Osteocyte (in vitro differentiated cells): ENCODE results near the gene CAP2. TPM values are rescaled to one million over a fixed set of nuclear protein-coding genes. Genes with fewer than 3 reads are reported as not detected.

Experiments used
- DNase-seq: peaks from one replicate; pipeline ENCODE4 v3.0.0; 2021; ENCODE audit warnings: mixed read lengths; ENCODE audit not compliant: unreplicated experiment; ENCODE audit errors: extremely low spot score
- H3K27ac Mint-ChIP-seq: one replicate; pipeline ENCODE4 v1.8.0; 2021; ENCODE audit warnings: mild to moderate bottlenecking, mixed read lengths; ENCODE audit not compliant: unreplicated experiment
- H3K27me3 Mint-ChIP-seq: one replicate; pipeline ENCODE4 v1.8.0; 2021; ENCODE audit warnings: mixed read lengths; ENCODE audit not compliant: unreplicated experiment
- H3K36me3 Mint-ChIP-seq: one replicate; pipeline ENCODE4 v1.8.0; 2021; ENCODE audit warnings: mixed read lengths; ENCODE audit not compliant: unreplicated experiment
- H3K4me1 Mint-ChIP-seq: one replicate; pipeline ENCODE4 v1.8.0; 2021; ENCODE audit warnings: mixed read lengths; ENCODE audit not compliant: unreplicated experiment
- H3K4me3 Mint-ChIP-seq: one replicate; pipeline ENCODE4 v1.8.0; 2021; ENCODE audit warnings: mild to moderate bottlenecking, moderate library complexity, mixed read lengths; ENCODE audit not compliant: unreplicated experiment
- H3K9me3 Mint-ChIP-seq: one replicate; pipeline ENCODE4 v1.8.0; 2021; ENCODE audit warnings: mixed read lengths; ENCODE audit not compliant: unreplicated experiment
- CTCF ChIP-seq: fragments of 200-600 bp; sonication (generic); IDR thresholded peaks from 2 replicates; pipeline ENCODE4 v1.5.0; 2021; ENCODE audit warnings: antibody characterized with exemption, mild to moderate bottlenecking, moderate library complexity
- total RNA-seq: library from RNA; stranded (reverse); gene quantifications from 2 replicates; pipeline ENCODE4 v1.2.1, GENCODE V29; 2021

Gene CAP2
- total RNA-seq, 1 donor from 2014 or later, result 71.8 TPM

GRCh38 chr6:17601386-17601703 is 207.9 kb downstream of the CAP2 start:
- no peaks in the 10 kb centered on the region for H3K27me3 Mint-ChIP-seq
- H3K36me3 Mint-ChIP-seq, result peaks cover 28% of the 10 kb centered on the region
- H3K4me3 Mint-ChIP-seq, result peak overlapping the region; percentile 80
- peaks cover 35% of the 10 kb centered on the region for H3K4me1 Mint-ChIP-seq
- H3K9me3 Mint-ChIP-seq, result peaks cover 6% of the 10 kb centered on the region
- no peak for TF ChIP-seq CTCF
- H3K27ac Mint-ChIP-seq, result peak overlapping the region; percentile 66
- DNase-seq, result no peak

- Mint-ChIP-seq H3K9me3 (no peaks in the 10 kb centered on the region), H3K27ac (no peak overlapping the region), H3K4me1 (peaks cover 27% of the 10 kb centered on the region), H3K36me3 (peaks cover 35% of the 10 kb centered on the region), H3K4me3 (no peak overlapping the region), H3K27me3 (no peaks in the 10 kb centered on the region)
- no peak for DNase-seq
- TF ChIP-seq CTCF, result no peak
Observed at GRCh38 chr6:17602888-17603287, 209.5 kb downstream of the CAP2 start.

- no peaks in the 10 kb centered on the region for H3K27me3 Mint-ChIP-seq
- no peak for DNase-seq
- no peak overlapping the region for H3K27ac Mint-ChIP-seq
- peaks cover 11% of the 10 kb centered on the region for H3K4me1 Mint-ChIP-seq
- H3K36me3 Mint-ChIP-seq, result peaks cover 45% of the 10 kb centered on the region
- H3K9me3 Mint-ChIP-seq, result no peaks in the 10 kb centered on the region
- no peak overlapping the region for H3K4me3 Mint-ChIP-seq
- no peak for TF ChIP-seq CTCF
Observed at GRCh38 chr6:17606606-17607005, 213.2 kb downstream of the CAP2 start.

Other genes with a start within 250 kb of the CAP2 start
- gene RBM24, start 112.2 kb upstream of the CAP2 start, total RNA-seq, result 13.2 and 13.7 TPM in 2 replicates
- 32.0 and 32.2 TPM in 2 replicates for gene FAM8A1, start 206.7 kb downstream of the CAP2 start, total RNA-seq